Nucleus accumbens (tissue), 56 donors: ENCODE data around the gene KDM4E.
A peak's percentile ranks its signal among the peaks of the same experiment; 100 is the strongest.
"Not testable (repeated sequence)": the region's sequence is repeated elsewhere in the genome, so short reads cannot be mapped to it uniquely, and the experiment has no call there.

Source experiments
- DNase-seq, 56 donors: peaks; one replicate each; lab custom pipeline; 2025; lab: John Stamatoyannopoulos, UW

The KDM4E gene

DNA sequence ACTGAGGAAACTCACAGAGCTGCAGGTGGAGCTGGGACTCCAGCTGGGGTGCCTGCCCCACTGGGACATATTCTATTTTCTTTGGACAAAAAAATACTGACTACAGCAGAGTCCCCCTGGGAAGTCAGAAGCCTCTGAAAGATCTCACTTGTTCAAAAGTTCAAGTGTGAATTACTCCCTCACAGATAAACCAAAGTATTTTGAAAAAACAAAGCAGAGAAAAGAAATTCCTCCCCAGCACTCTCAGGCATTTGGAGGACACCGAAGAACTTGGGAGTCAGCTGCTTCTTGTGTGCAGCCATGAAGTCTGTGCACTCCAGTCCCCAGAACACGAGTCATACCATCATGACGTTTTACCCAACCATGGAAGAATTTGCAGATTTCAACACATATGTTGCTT is 24.1 kb downstream of the KDM4E start, which contains the start of gene KDM4F:
TSS of gene KDM4F (plus strand) at position 301 of the 400 bp plus-strand sequence.
- DNase-seq: not testable (repeated sequence)

GRCh38 chr11:95050595-95051202 is 25.6 kb downstream of the KDM4E start:
- no peak for DNase-seq

DNA sequence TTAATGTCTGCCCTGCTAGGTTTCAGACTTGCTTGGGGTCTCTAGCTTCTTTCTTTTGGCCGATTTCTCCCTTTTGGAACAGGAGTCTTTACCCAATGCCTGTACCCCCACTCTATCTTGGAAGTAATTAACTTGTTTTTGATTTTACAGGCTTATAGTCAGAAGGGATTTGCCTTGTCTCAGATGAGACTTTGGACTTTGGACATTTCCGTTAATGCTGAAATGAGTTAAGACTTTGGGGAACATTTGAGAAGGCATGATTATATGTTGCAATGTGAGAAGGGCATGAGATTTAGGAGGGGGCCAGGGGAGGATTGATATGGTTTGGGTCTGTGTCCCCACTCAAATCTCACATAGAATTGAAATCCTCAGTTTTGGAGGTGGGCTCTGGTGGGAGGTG is 29.3 kb downstream of the KDM4E start:
- DNase-seq: no peak

DNA sequence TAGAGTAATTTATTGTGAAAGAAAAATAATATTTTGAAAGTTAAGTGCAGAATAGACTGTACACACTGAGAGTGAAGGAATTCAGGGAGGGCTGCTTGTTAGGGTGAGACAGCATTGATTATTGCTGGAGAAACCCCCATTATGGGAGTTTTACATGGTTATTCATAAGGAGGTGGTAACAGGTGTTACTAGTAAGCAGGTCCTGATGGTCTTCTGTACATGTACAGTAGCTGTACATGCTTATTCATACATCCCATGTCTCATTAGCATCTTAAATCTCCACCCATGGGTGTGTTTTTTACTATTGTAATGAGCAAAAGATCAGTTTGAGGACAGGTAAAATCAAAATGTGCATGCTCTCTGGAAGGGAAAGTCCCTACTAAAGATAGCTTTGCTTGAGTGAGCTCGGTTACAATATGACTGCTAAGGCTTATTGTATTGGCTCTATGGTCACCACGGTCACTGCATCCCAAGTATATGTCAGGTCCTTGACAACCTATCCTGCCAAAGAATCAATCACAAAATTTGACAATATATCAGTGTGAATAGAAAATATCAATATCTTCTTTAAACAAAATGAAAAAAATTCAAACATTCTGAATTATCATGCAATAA is 30.3 kb downstream of the KDM4E start:
- no peak for DNase-seq

GRCh38 chr11:95057959-95058358 is 32.9 kb downstream of the KDM4E start:
- DNase-seq: no peak

GRCh38 chr11:95058621-95059020 is 33.6 kb downstream of the KDM4E start:
- no peak for DNase-seq

DNA sequence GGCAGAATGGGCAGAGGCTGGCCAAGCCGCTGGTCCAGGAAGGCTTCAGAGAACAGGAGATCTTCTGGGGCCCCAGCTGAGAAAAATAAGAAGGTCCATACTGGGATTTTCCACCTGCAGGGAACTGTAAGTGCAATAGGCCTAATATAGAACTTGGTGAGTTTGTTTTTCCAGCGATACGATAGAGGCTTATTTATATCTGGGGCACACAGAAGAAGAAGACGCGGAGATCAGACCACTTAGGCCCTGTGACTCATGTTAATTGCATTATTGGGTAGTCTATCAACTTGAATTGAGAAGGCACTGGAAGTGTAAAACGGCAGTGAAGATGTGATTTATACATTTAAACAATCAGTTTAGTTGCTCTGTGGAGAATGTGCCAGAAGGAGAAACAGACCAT is 34.0 kb downstream of the KDM4E start:
- no peak for DNase-seq

GRCh38 chr11:95065336-95065735 is 40.3 kb downstream of the KDM4E start:
- DNase-seq: peak in 1 of 56 donors; percentile 18

- no peak for DNase-seq
Measured at GRCh38 chr11:95066716-95067038, 41.6 kb downstream of the KDM4E start, which contains the start of gene SRSF8. Gene SRSF8 (plus strand): TSS chr11:95066919. CDS start chr11:95067227, 308 bp downstream.

GRCh38 chr11:95067039-95067840 is 42.2 kb downstream of the KDM4E start:
- peak in 54 of 56 donors; percentile 31 to 88 (median 78) for DNase-seq

- peak in 1 of 56 donors; percentile 77 for DNase-seq
Measured at GRCh38 chr11:95067841-95068219, 42.8 kb downstream of the KDM4E start.

DNA sequence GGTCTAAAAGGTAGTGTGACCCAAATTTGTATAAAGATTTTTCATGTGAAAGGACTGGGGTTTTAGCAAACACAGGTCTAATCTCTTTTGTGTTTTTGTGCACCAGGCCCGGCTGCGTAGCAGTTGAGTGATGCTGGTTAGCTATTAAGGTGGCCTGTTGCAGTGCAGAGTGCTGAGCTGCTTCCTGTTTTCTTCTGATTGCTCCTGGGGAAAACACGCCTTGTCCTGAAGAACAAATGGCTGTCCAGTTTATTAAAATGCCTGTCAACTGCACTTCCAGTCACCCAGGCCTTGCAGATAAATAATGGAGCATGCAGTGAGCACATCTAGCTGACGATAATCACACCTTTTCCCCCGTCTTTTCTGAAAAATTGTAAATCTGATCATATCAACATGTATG is 43.5 kb downstream of the KDM4E start:
- DNase-seq: peak in 47 of 56 donors; percentile 12 to 81 (median 49)

- DNase-seq: no peak
Measured at GRCh38 chr11:95070471-95070870, 45.4 kb downstream of the KDM4E start.

GRCh38 chr11:95072948-95073347 is 47.9 kb downstream of the KDM4E start:
- DNase-seq: no peak

DNA sequence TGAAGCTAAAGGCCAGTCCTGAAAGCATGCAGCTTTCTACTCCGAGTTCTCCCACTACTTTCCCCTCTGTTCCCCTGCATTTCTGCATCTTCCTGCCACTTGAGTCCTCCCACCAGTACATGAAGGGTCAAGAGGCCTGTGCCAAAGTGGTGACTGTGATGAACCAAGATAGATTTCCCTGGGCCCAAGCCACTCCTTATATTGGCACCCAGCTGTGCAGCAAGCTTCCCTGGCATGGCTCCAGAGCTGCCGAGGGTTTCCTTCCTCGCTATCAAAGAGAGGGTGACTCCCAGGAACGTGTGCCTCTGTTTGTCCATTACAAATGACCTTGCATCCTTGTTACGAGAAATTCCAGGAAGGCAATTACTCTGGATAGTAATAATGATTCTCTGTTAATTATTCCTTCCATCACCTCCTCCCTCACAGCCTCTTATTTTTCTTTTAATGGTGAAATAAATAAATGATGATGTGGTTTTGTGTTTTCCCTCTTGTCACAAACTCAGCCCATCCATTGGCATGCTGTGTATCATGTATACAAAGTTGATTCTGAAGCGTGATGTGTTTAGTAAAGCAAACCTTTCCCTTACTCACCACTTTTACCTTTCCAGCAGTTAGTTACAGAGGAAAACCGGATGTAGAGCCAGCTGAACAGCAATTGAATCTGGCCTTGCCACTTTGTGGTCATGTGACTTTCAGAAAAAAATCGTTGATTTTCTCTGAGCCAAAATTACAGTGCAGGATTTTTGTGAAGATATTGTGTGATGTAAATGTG is 49.9 kb downstream of the KDM4E start:
- DNase-seq: peak in 18 of 56 donors; percentile 8 to 65 (median 28)

DNA sequence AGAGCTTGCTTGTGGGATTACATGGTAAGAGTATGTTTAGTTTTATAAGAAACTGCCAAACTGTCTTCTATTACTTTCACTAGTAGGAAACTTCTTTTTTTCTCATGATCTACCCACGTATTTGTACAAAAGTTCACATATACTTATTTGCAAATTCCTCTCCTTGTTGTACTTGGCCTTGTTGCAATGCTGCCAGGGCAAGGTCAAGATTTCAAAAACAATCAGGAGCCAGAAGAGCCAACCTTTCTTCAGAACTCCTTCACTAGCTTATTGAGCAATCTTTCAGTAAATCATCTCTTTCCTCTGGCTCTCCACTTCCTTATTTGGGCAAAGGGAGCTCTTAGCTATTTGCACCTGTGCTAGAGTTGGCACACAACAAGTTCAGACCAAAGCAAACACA is 51.4 kb downstream of the KDM4E start:
- DNase-seq: no peak

- DNase-seq: no peak
Measured at GRCh38 chr11:95076981-95077380, 51.9 kb downstream of the KDM4E start.
